Measurements from ENCODE around the gene LZTS2.

LZTS2 gene

DNA sequence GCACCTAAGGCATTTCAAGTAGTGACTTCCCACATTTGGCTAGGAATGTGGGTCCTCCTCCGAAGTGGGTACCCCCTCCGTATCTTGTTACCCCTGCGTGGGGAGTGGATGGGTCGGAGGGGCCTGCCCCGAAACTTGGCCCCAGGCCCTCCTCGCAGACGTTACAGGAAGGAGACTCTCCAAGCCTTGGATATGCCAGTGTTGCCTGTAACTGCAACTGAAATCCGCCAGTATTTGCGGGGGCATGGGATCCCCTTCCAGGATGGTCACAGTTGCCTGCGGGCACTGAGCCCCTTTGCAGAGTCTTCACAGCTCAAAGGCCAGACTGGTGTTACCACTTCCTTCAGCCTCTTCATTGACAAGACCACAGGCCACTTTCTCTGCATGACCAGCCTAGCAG is 11.4 kb upstream of the LZTS2 start:
- peak overlapping the region; percentile 89 for H3K4me2 ChIP-seq (ENCODE audit: low read depth, low read length, poor library complexity, severe bottlenecking)

GRCh38 chr10:100989088-100989487 is 10.5 kb upstream of the LZTS2 start:
- peak overlapping the region; percentile 89 for H3K4me2 ChIP-seq (ENCODE audit: low read depth, low read length, poor library complexity, severe bottlenecking)
- TF ChIP-seq CTCF (conservative IDR thresholded peaks at IDR 0.05; ENCODE audit: low read length): no peak
- no peak for TF ChIP-seq EZH2phosphoT487 (IDR thresholded peaks at IDR 0.05; ENCODE audit: borderline replicate concordance)

More for the DNA sequence above, 11.4 kb upstream of the LZTS2 start:
- peak overlapping the region; percentile 93 for H3K9ac ChIP-seq (ENCODE audit: low read depth, low read length, poor library complexity, severe bottlenecking)
- peak overlapping the region; percentile 99 for H3K4me3 ChIP-seq (ENCODE audit: low read length, poor library complexity, severe bottlenecking)
- H4K20me1 ChIP-seq (ENCODE audit: insufficient read depth, low read length, poor library complexity, severe bottlenecking): peaks cover 23% of the 10 kb centered on the region
- peaks cover 51% of the 10 kb centered on the region for H3K79me2 ChIP-seq (ENCODE audit: insufficient read depth, low read length)
- peaks cover 33% of the 10 kb centered on the region for H3K4me1 ChIP-seq (ENCODE audit: insufficient read depth, low read length, poor library complexity, severe bottlenecking)
- H3K27me3 ChIP-seq (ENCODE audit: insufficient read depth, low read length, poor library complexity, severe bottlenecking): no peaks in the 10 kb centered on the region
- H3F3A ChIP-seq (ENCODE audit: low read depth): no peaks in the 10 kb centered on the region
- no peak overlapping the region for H2AFZ ChIP-seq (ENCODE audit: low read length)
- H3K9me2 ChIP-seq (replicated peaks; ENCODE audit: low read depth, low read length): no peaks in the 10 kb centered on the region
- no peaks in the 10 kb centered on the region for H3K9me3 ChIP-seq (ENCODE audit: insufficient read depth, low read depth, low read length)
- TF ChIP-seq EZH2phosphoT487 (IDR thresholded peaks at IDR 0.05; ENCODE audit: borderline replicate concordance) (no peak), CTCF (conservative IDR thresholded peaks at IDR 0.05; ENCODE audit: low read length) (no peak)
- peaks cover 12% of the 10 kb centered on the region; the same call in 1 of the 2 replicates for H3K36me3 ChIP-seq (ENCODE audit: insufficient read depth, low read length)

GRCh38 chr10:100993986-100994708 is 5.5 kb upstream of the LZTS2 start:
- no peaks in the 10 kb centered on the region for H4K20me1 ChIP-seq (ENCODE audit: insufficient read depth, low read length, poor library complexity, severe bottlenecking)

More at GRCh38 chr10:100989088-100989487, 10.5 kb upstream of the LZTS2 start:
- Histone ChIP-seq H3K9me2 (replicated peaks; ENCODE audit: low read depth, low read length) (no peaks in the 10 kb centered on the region), H3K79me2 (ENCODE audit: insufficient read depth, low read length) (peaks cover 51% of the 10 kb centered on the region), H3K9ac (ENCODE audit: low read depth, low read length, poor library complexity, severe bottlenecking) (peak overlapping the region; percentile 93), H3K36me3 (ENCODE audit: insufficient read depth, low read length) (peaks cover 12% of the 10 kb centered on the region; the same call in 1 of the 2 replicates), H3K27me3 (ENCODE audit: insufficient read depth, low read length, poor library complexity, severe bottlenecking) (no peaks in the 10 kb centered on the region), H2AFZ (ENCODE audit: low read length) (no peak overlapping the region), H3K4me3 (ENCODE audit: low read length, poor library complexity, severe bottlenecking) (peak overlapping the region; percentile 99), H3K4me1 (ENCODE audit: insufficient read depth, low read length, poor library complexity, severe bottlenecking) (peaks cover 33% of the 10 kb centered on the region), H3K9me3 (ENCODE audit: insufficient read depth, low read depth, low read length) (no peaks in the 10 kb centered on the region), H3F3A (ENCODE audit: low read depth) (no peaks in the 10 kb centered on the region), H4K20me1 (ENCODE audit: insufficient read depth, low read length, poor library complexity, severe bottlenecking) (peaks cover 23% of the 10 kb centered on the region)

More at GRCh38 chr10:100993986-100994708, 5.5 kb upstream of the LZTS2 start:
- Histone ChIP-seq H3K79me2 (ENCODE audit: insufficient read depth, low read length) (peaks cover 20% of the 10 kb centered on the region; the same call in 1 of the 2 replicates), H3K27me3 (ENCODE audit: insufficient read depth, low read length, poor library complexity, severe bottlenecking) (no peaks in the 10 kb centered on the region), H3K9me2 (replicated peaks; ENCODE audit: low read depth, low read length) (no peaks in the 10 kb centered on the region), H3K9me3 (ENCODE audit: insufficient read depth, low read depth, low read length) (no peaks in the 10 kb centered on the region), H3K36me3 (ENCODE audit: insufficient read depth, low read length) (peaks cover 12% of the 10 kb centered on the region; the same call in 1 of the 2 replicates), H2AFZ (ENCODE audit: low read length) (no peak overlapping the region), H3K4me1 (ENCODE audit: insufficient read depth, low read length, poor library complexity, severe bottlenecking) (peaks cover 26% of the 10 kb centered on the region), H3K9ac (ENCODE audit: low read depth, low read length, poor library complexity, severe bottlenecking) (no peak overlapping the region), H3K4me2 (ENCODE audit: low read depth, low read length, poor library complexity, severe bottlenecking) (no peak overlapping the region), H3F3A (ENCODE audit: low read depth) (no peaks in the 10 kb centered on the region), H3K4me3 (ENCODE audit: low read length, poor library complexity, severe bottlenecking) (no peak overlapping the region)
- peak; percentile 55 for TF ChIP-seq CTCF (conservative IDR thresholded peaks at IDR 0.05; ENCODE audit: low read length)
- no peak for TF ChIP-seq EZH2phosphoT487 (IDR thresholded peaks at IDR 0.05; ENCODE audit: borderline replicate concordance)
